Natural killer cell (primary cell): Measurements from ENCODE around the gene LCN6. TPM values are rescaled to one million over a fixed set of nuclear protein-coding genes. Genes with fewer than 3 reads are reported as not detected.

Experiments
- ATAC-seq, 3 donors: fragments of 150-1000 bp in 2 of 3; fragments of 200-7000 bp in 1 of 3; cut with Tn5 transposase; 1 replicate in 1 of 3; 2 replicates in 2 of 3; pipeline ENCODE4 v1.10.0; 2021; ENCODE audit warnings: mild to moderate bottlenecking in 2 of 3, moderate library complexity in 2 of 3
- DNase-seq, 2 donors: peaks; one replicate each; pipeline versions ENCODE4 v3.0.0 to v3.0.0-alpha.2; 2013 to 2021; ENCODE audit warnings: mixed read lengths in 1 of 2
- H3K27ac ChIP-seq: one replicate; pipeline ENCODE4 v1.5.1; 2013; ENCODE audit warnings: mild to moderate bottlenecking, low read length
- H3K27me3 ChIP-seq: one replicate; pipeline ENCODE4 v1.6.1; 2013; ENCODE audit warnings: low read length; ENCODE audit not compliant: control insufficient read depth, insufficient read depth
- H3K36me3 ChIP-seq: one replicate; pipeline ENCODE4 v1.6.1; 2013; ENCODE audit warnings: low read length; ENCODE audit not compliant: control insufficient read depth, insufficient read depth
- H3K4me1 ChIP-seq: one replicate; pipeline ENCODE4 v1.6.1; 2013; ENCODE audit warnings: low read length; ENCODE audit not compliant: control insufficient read depth, insufficient read depth
- H3K4me3 ChIP-seq: one replicate; pipeline ENCODE4 v1.5.1; 2013; ENCODE audit warnings: low read length
- H3K9me3 ChIP-seq: one replicate; pipeline ENCODE4 v1.6.1; 2013; ENCODE audit warnings: low read length; ENCODE audit not compliant: control insufficient read depth, insufficient read depth
- H3K27ac Mint-ChIP-seq, 2 donors: one replicate each; pipeline ENCODE4 v1.8.0; 2022; ENCODE audit warnings: mild to moderate bottlenecking in 2 of 2, mixed read lengths in 2 of 2, moderate library complexity in 1 of 2
- H3K27me3 Mint-ChIP-seq, 2 donors: one replicate each; pipeline ENCODE4 v1.8.0; 2022; ENCODE audit warnings: low read depth in 2 of 2, mixed read lengths in 2 of 2
- H3K36me3 Mint-ChIP-seq: one replicate; pipeline ENCODE4 v1.8.0; 2022; ENCODE audit warnings: mixed read lengths
- H3K4me1 Mint-ChIP-seq, 2 donors: one replicate each; pipeline ENCODE4 v1.8.0; 2022; ENCODE audit warnings: mixed read lengths in 2 of 2
- H3K4me3 Mint-ChIP-seq: one replicate; pipeline ENCODE4 v1.8.0; 2022; ENCODE audit warnings: mild to moderate bottlenecking, moderate library complexity, mixed read lengths
- H3K9me3 Mint-ChIP-seq, 2 donors: one replicate each; pipeline ENCODE4 v1.8.0; 2022; ENCODE audit warnings: mixed read lengths in 2 of 2
- WGBS: methylation state at CpG from one replicate; pipeline ENCODE4 v1.1.7; 2013; ENCODE audit warnings: missing lambda C conversion rate; ENCODE audit not compliant: insufficient coverage; 5-methylcytosine and 5-hydroxymethylcytosine counted together
- intact Hi-C: fragments of 100-400 bp; cut with micrococcal nuclease; formaldehyde crosslinking; loops from one replicate; pipeline ENCODE4 v1.14.2; 2022
- total RNA-seq, 4 donors: library from RNA; stranded (reverse); fragments of 120-200 nt in 1 of 4; gene quantifications; one replicate each; pipeline versions ENCODE4 v1.2.3 to v1.2.4, GENCODE V29; 2013 to 2022
- TF ChIP-seq, protein P1 (sequence below): fragments of 200-600 bp; IDR thresholded peaks from one replicate; pipeline ENCODE4 v1.8.0; 2022; ENCODE audit warnings: antibody characterized with exemption

LCN6 gene
- total RNA-seq, 3 donors from 2014 or later (not counting 1 experiment from before 2014, with no cell fraction given): not detected

DNA sequence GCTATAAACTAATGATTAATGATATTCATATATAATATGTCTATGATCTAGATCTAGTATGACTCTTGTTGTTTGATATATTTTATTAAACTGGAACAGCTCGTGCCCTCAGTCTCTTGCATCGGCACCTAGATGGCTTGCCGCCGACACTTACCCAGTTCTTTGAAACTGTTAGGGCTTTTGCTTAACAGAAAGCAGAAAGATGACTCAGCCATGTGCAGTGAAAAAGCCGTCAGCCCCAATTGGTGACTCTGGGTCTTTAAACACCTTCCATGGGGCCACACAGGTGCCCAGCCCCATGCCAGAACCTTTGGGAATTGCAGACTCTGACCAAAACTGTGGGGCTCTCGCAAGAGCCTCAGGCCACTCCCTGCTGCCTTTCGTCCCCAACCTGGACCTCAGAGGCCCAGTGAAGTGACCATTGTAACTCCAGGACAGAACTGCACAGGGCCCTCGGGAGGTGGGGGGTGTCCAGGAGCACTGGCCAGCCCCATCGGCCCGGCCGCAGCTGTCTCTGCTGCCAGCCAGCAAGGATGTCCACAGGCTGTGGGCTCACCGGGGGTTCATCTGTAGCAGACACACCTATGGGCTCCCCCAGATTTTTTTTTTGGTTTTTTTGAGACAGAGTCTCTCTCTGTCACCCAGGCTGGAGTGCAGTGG is 13.4 kb downstream of the LCN6 start:
- H3K27me3 Mint-ChIP-seq: no peaks in the 10 kb centered on the region
- no peaks in the 10 kb centered on the region for H3K9me3 Mint-ChIP-seq
- no peak for DNase-seq
- H3K36me3 Mint-ChIP-seq: no peaks in the 10 kb centered on the region
- no peak overlapping the region for H3K4me3 Mint-ChIP-seq
- Histone ChIP-seq H3K27me3 (no peaks in the 10 kb centered on the region), H3K4me1 (no peaks in the 10 kb centered on the region), H3K27ac (no peak overlapping the region), H3K4me3 (no peak overlapping the region), H3K9me3 (no peaks in the 10 kb centered on the region), H3K36me3 (no peaks in the 10 kb centered on the region)
- no peaks in the 10 kb centered on the region for H3K4me1 Mint-ChIP-seq
- no peak for ATAC-seq
- TF ChIP-seq, protein P1, sequence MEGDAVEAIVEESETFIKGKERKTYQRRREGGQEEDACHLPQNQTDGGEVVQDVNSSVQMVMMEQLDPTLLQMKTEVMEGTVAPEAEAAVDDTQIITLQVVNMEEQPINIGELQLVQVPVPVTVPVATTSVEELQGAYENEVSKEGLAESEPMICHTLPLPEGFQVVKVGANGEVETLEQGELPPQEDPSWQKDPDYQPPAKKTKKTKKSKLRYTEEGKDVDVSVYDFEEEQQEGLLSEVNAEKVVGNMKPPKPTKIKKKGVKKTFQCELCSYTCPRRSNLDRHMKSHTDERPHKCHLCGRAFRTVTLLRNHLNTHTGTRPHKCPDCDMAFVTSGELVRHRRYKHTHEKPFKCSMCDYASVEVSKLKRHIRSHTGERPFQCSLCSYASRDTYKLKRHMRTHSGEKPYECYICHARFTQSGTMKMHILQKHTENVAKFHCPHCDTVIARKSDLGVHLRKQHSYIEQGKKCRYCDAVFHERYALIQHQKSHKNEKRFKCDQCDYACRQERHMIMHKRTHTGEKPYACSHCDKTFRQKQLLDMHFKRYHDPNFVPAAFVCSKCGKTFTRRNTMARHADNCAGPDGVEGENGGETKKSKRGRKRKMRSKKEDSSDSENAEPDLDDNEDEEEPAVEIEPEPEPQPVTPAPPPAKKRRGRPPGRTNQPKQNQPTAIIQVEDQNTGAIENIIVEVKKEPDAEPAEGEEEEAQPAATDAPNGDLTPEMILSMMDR: no peak
- WGBS: 82% methylated on average over 12 of the region's 12 CpGs
- no peak overlapping the region for H3K27ac Mint-ChIP-seq
- intact Hi-C loops: no loop called here

DNA sequence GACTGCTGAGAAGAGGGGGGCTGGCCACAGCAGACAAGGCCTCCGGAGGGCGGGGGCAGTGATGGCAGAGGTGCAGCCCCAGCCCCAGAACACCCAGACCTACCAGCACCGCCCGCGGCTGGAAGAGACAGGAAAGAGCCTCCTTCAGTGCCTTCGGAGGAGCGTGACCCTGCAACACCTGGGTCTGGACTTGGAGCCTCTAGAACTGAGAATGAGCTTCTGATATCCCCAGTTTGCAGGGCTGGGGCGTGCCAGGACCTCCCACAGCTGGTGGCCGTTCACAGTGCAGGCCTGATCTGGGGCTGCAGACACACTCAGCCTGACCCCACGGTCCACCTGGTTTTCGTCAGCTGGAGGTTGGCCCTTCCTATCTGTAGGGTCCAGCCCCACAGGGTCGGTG is 14.7 kb downstream of the LCN6 start:
- no peak overlapping the region for H3K4me3 Mint-ChIP-seq
- TF ChIP-seq, protein P1: no peak
- Histone ChIP-seq H3K4me1 (peaks cover 7% of the 10 kb centered on the region), H3K27me3 (no peaks in the 10 kb centered on the region), H3K27ac (no peak overlapping the region), H3K36me3 (no peaks in the 10 kb centered on the region), H3K9me3 (no peaks in the 10 kb centered on the region), H3K4me3 (no peak overlapping the region)
- no peak for ATAC-seq
- DNase-seq: no peak
- H3K27me3 Mint-ChIP-seq: no peaks in the 10 kb centered on the region
- no peak overlapping the region for H3K27ac Mint-ChIP-seq
- H3K9me3 Mint-ChIP-seq: no peaks in the 10 kb centered on the region
- WGBS: 93% methylated on average over 12 of the region's 12 CpGs
- H3K36me3 Mint-ChIP-seq: no peaks in the 10 kb centered on the region
- no peaks in the 10 kb centered on the region for H3K4me1 Mint-ChIP-seq
- intact Hi-C loops: no loop called here

DNA sequence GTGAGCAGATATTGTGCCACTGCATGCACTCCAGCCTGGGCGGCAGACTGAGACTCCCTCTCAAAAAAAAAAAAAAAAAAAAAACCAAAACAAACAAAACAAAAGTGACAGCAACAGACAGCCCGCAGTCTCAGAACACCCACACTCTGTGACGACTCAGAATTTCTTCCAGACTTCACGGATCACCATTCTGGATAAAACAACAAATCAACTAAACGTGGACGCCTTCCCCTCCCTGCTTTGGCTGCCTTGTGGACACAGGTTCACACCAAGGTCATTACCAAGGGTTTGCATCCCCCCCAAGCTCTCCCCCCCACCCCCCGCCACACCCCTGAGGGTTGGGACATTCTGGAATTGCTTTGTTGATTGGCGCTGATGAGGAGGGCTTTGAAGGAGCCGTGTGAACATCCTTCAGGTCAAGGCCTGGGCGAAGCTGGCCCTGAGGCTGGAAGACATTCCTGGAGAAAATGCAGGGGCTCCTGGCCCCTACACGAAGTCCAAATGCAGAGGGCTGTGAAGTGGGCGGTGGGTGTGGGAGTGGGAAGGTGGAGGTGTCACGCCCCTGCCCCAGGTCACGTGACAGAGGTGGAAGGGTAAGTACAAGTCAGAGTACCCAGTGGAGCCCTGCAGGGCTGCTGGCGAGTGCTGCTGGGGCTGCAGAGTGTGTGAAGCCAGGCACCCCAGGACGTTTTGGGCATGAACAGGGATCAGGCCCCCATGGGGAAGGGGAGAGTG is 15.7 kb downstream of the LCN6 start:
- no peak for ATAC-seq
- no peak for DNase-seq
- H3K27ac ChIP-seq: no peak overlapping the region
- no peaks in the 10 kb centered on the region for H3K36me3 ChIP-seq
- H3K4me3 ChIP-seq: no peak overlapping the region
- Mint-ChIP-seq H3K4me1 (peaks cover under 1% of the 10 kb centered on the region in 2 donors), H3K9me3 (no peaks in the 10 kb centered on the region), H3K27me3 (no peaks in the 10 kb centered on the region), H3K27ac (no peak overlapping the region), H3K4me3 (no peak overlapping the region), H3K36me3 (no peaks in the 10 kb centered on the region)
- no peaks in the 10 kb centered on the region for H3K9me3 ChIP-seq
- TF ChIP-seq, protein P1: no peak
- intact Hi-C loops: no loop called here
- no peaks in the 10 kb centered on the region for H3K27me3 ChIP-seq
- peaks cover 11% of the 10 kb centered on the region for H3K4me1 ChIP-seq
- WGBS: 84% methylated on average over 15 of the region's 16 CpGs
